GM18526 (cell line): Measurements from ENCODE around the gene SCAPER.

Experiments used
- POLR2A ChIP-seq: IDR thresholded peaks from 3 replicates; pipeline ENCODE4 v1.6.1; 2011; ENCODE audit not compliant: insufficient read length; ENCODE audit errors: extremely low read depth

Gene SCAPER

DNA sequence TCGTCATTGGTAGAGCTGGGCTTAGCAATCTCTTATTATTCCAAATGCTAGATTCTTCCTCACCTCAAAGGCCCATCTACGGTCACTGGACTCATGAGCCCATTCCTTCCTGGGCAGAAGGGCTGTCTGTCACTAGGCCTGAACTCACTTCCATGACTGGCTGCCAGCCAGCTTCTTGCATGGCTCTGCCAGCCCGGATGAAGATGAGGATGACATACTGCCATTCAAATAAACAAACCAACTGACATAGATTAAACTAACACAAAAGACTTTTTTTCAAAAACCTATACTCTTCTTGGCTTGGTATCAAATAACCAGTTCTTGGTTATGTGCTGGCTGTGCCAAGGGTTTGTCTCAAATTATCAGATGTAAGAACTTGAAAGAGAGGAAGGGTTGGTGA is 544.7 kb downstream of the SCAPER start:
- TF ChIP-seq POLR2A, result no peak

DNA sequence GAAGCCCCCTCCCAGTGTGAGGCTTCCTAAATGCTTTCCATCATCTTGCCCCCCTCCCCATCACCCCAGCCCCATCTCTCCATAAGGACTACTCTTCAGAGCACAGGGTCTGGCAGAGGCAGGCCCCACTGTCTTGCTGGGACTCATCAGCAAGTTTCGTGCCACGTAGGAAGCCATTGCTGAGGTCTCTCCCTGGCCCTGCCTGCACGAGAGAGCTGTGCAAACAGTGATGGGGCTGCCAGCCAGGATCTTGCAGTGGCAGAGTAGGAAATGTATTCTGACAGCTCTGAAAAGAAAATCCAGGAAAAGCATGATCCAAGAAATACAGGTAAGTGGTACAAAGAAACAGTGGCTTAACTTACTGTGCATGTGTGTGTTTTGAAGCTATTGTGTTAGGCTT is 546.0 kb downstream of the SCAPER start:
- no peak for TF ChIP-seq POLR2A

GRCh38 chr15:76358453-76358852 is 546.7 kb downstream of the SCAPER start:
- TF ChIP-seq POLR2A, result no peak

DNA sequence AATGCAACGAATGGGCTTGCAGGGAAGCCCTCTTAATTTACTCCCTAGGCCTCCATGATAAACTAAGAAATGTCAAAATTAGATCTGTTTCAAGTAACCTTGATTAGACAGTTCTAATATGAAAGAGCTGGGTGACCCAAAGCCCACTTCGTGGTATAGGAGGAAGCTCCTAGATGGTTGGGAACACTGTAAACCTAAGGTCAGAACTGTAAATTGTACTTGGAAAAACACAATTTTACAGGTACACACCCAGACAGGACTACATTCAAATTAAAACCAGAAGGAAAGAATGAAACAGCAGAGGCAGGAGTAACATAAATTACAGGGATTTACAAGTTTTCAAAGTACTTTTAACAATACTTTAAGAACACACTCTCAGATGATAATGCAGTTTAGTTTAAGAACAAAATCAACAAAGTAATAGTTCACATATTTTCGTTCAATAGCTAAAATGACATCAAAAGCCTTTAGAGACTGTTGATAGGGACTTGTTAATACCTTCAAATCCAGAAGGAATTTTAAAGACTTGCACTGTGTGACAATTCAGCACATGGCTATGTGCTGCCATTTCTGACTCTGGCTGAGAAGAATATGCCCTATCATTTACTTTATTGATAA is 550.2 kb downstream of the SCAPER start:
- no peak for TF ChIP-seq POLR2A

- no peak for TF ChIP-seq POLR2A
These were observed 551.2 kb downstream of the SCAPER start for GRCh38 chr15:76353903-76354302.

DNA sequence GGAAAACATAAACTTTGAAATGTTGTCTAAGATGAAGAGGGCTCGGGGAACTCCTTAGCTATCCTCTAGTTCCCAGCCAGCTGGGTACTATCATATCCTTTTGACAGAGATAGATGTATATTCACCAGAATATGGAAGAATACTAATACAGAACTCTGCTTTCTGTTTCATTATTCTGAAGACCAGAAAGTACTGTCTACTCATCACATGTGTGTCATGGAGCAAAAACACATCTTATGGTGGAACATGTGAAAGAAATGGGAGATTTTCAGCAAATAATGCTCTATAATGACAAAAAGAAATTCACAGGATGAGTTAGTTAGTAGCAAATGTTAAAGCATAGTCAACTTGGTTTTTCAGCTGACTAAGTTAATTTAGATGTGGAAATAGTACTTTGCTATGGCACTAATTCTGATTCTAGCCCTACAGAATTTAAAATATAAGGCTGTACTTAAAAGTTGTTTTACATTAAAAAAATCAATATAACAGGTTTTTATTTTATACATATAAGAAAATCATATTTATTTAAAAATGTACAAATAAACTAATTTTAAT is 552.0 kb downstream of the SCAPER start:
- no peak for TF ChIP-seq POLR2A

DNA sequence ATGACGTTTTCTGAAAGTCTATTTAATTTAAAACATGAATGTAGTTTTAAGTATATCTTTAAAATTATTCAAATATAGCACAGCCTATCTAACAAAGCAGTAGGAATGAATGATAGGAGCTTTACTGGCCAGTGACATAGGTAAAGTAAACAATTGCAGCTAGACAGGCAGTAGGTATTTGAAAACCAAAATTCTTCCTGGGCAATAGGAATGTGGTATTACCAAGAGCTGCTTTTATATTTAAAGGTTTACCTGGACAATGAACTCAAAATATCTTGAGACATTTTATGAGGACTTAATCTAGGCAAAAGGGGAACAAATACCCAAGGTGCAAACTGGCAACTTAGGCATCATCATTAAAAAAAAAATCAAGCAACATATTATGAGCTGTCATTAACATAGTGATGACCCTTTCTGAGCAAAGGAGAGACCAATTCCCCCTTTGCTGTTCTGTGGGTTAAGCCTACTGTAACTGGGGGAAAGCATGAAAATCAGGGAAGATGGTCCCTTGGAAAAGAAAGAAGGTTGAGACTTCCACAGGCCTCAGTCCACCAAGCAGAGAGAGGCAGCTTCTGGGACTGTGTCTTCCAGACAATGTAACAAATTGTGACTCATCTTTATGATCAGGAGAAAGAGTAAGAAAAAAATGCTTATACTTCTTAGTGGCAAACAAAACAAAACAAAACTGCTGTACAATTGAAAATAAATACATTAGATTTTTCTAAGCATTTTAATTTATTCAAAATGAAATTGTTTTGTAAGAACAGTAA is 555.7 kb downstream of the SCAPER start:
- TF ChIP-seq POLR2A, result no peak

- no peak for TF ChIP-seq POLR2A
These were observed 557.6 kb downstream of the SCAPER start for GRCh38 chr15:76347482-76348055.

DNA sequence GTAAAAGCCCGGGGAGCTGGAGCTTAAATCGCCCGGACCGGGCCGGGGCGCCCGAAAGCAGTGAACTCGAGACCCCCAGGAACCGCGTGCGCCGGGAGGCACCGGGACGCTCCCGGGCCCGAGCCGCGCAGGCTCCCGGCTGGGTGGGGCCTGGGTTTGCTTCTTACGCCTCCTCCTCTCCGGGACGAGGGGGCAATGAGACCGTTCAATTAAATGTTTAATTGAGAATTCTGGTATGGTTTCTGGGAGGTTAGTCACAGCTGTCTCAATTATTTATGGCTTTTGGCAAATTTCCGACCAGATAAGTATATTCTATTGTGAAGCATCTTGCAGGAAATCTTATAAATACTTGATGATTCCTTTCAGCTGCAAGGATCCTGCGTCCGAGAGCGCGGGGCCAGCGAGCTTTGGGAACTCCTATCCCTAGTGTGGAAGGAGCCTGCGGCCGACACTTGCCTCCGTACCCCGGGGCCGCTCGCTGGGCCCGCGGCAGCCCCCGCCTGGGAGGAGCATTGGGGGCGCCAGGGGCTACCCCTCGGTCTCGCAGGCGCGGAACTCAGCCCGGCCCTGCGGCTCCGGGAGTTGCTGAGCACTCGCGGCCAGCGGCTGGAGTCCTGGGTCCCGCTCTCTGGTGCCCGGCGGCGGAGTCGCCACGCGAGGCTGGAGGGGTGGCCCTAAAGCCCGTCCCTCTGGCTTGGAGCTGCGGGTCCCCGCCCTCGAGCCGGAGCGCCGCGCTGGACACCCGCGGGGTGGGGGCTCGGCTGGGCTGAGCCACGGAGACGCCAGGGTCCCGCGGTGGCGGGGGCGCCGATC is 558.3 kb downstream of the SCAPER start:
- no peak for TF ChIP-seq POLR2A

- no peak for TF ChIP-seq POLR2A
These were observed 559.1 kb downstream of the SCAPER start for GRCh38 chr15:76345880-76346668.

DNA sequence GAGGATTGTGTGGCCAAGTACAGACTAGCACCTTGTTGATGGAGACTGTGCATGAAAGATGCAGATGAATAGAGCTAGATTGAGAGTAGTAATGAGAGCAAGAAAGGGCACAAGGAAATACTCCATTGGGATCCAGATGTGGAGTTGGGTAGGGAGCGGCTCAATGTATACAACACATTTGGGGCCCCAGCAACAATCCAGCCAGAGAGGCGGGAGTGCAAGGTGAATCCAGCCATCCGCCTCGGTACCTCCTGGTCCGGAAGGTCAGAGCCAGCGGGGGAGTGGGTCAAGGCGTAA is 559.6 kb downstream of the SCAPER start:
- no peak for TF ChIP-seq POLR2A

DNA sequence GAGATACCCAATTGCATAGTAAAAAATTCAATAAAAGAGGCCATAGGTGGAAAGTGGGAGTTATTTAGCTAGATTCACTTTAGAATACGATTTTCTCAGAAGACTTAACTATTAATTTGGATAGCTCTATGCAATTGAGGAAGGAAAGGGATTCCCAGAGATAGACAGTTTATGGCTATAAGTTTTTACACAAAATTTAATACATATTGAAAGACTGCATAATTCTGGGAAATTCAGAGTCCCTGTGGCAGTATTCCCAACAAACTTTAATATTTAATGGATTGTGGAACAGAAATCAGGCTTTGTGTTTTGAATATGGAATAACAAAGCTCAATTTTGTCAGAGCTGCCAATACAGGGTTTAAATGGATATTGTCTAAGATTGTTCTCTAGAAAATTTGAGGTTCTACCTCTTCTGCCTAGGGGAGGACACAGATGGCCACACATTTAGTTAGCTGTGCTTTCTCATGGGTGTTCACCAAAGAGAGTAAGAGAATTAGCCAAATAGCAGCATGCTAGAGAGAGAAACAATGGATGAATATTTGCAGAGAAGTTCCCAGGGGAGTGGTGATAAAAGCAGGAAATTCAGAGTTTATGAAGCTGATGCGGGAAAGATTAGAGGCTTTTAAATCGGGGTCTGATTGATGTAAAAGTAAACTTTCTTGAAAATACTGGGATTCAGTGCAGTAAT is 560.1 kb downstream of the SCAPER start:
- TF ChIP-seq POLR2A, result no peak

- TF ChIP-seq POLR2A, result no peak
These were observed 561.7 kb downstream of the SCAPER start for GRCh38 chr15:76343313-76343996.
